ENCODE data around the gene ABHD14A.

The ABHD14A gene

DNA sequence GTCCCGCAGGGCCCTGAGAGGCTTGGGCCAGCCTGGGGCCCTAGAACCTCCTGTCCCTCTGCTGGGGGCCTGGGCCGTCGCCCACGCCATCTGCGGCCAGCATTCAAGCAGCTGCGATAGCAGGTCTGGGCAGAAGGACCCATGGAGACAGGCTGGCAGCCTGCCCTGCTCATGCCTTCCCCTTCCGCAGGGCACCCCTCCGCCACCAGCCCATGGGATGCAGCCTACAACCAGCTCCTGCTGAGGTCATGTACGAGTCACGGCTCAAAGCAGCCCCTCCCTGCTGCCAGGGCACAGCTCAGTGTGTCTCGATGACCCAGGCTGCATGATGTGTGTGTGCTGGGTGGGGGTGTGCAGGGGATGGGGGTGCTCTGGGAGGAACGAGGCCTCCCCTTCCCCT is 53.7 kb downstream of the ABHD14A start:
- H3K4me3 ChIP-seq (replicated peaks; ENCODE audit: insufficient read depth, low read length): no peak overlapping the region
- TF ChIP-seq GABPA (IDR thresholded peaks at IDR 0.05; ENCODE audit: low read depth): no peak
- TF ChIP-seq, protein P1, sequence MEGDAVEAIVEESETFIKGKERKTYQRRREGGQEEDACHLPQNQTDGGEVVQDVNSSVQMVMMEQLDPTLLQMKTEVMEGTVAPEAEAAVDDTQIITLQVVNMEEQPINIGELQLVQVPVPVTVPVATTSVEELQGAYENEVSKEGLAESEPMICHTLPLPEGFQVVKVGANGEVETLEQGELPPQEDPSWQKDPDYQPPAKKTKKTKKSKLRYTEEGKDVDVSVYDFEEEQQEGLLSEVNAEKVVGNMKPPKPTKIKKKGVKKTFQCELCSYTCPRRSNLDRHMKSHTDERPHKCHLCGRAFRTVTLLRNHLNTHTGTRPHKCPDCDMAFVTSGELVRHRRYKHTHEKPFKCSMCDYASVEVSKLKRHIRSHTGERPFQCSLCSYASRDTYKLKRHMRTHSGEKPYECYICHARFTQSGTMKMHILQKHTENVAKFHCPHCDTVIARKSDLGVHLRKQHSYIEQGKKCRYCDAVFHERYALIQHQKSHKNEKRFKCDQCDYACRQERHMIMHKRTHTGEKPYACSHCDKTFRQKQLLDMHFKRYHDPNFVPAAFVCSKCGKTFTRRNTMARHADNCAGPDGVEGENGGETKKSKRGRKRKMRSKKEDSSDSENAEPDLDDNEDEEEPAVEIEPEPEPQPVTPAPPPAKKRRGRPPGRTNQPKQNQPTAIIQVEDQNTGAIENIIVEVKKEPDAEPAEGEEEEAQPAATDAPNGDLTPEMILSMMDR (IDR thresholded peaks at IDR 0.05; ENCODE audit: insufficient read depth, low read length): no peak
- TF ChIP-seq POLR2AphosphoS5 (IDR thresholded peaks at IDR 0.05; ENCODE audit: low read depth): no peak
- TF ChIP-seq SPI1 (IDR thresholded peaks at IDR 0.05; ENCODE audit: borderline replicate concordance, low read depth): no peak
- TF ChIP-seq, protein P2, sequence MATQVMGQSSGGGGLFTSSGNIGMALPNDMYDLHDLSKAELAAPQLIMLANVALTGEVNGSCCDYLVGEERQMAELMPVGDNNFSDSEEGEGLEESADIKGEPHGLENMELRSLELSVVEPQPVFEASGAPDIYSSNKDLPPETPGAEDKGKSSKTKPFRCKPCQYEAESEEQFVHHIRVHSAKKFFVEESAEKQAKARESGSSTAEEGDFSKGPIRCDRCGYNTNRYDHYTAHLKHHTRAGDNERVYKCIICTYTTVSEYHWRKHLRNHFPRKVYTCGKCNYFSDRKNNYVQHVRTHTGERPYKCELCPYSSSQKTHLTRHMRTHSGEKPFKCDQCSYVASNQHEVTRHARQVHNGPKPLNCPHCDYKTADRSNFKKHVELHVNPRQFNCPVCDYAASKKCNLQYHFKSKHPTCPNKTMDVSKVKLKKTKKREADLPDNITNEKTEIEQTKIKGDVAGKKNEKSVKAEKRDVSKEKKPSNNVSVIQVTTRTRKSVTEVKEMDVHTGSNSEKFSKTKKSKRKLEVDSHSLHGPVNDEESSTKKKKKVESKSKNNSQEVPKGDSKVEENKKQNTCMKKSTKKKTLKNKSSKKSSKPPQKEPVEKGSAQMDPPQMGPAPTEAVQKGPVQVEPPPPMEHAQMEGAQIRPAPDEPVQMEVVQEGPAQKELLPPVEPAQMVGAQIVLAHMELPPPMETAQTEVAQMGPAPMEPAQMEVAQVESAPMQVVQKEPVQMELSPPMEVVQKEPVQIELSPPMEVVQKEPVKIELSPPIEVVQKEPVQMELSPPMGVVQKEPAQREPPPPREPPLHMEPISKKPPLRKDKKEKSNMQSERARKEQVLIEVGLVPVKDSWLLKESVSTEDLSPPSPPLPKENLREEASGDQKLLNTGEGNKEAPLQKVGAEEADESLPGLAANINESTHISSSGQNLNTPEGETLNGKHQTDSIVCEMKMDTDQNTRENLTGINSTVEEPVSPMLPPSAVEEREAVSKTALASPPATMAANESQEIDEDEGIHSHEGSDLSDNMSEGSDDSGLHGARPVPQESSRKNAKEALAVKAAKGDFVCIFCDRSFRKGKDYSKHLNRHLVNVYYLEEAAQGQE (IDR thresholded peaks at IDR 0.05; ENCODE audit: insufficient replicate concordance, low read depth): no peak
- DNase-seq (ENCODE audit: low read depth in 1 of 2, low spot score in 1 of 2): no peak
- no peak overlapping the region for H3K27ac ChIP-seq (replicated peaks)
- no peaks in the 10 kb centered on the region for H3K27me3 ChIP-seq (ENCODE audit: insufficient read depth, poor library complexity, severe bottlenecking)

DNA sequence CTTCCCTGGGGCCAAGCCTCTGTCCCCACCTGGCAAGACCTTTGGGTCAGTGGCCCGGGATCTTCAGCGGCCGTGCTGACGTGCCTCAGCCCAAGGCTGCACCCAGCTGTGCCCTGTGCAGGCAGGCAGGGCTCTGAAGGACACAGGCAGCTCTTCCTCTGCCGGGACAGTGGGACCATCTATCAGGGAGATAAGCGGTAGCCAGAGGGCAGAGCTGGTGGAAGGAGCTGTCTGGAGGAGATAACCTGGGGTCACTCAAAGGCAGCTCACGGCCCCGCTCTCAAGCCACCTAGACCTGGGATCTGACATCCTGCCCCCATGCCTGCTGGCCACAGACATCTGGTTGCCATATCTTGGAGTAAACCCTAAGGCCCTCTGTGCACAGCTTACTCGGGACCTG is 54.2 kb downstream of the ABHD14A start:
- DNase-seq (ENCODE audit: low read depth in 1 of 2, low spot score in 1 of 2): no peak
- Histone ChIP-seq H3K27me3 (ENCODE audit: insufficient read depth, poor library complexity, severe bottlenecking) (no peaks in the 10 kb centered on the region), H3K27ac (replicated peaks) (no peak overlapping the region), H3K4me3 (replicated peaks; ENCODE audit: insufficient read depth, low read length) (no peak overlapping the region)
- TF ChIP-seq, protein P1 (IDR thresholded peaks at IDR 0.05; ENCODE audit: insufficient read depth, low read length): no peak
- TF ChIP-seq SPI1 (IDR thresholded peaks at IDR 0.05; ENCODE audit: borderline replicate concordance, low read depth) (no peak), GABPA (IDR thresholded peaks at IDR 0.05; ENCODE audit: low read depth) (no peak), POLR2AphosphoS5 (IDR thresholded peaks at IDR 0.05; ENCODE audit: low read depth) (no peak)
- TF ChIP-seq, protein P2 (IDR thresholded peaks at IDR 0.05; ENCODE audit: insufficient replicate concordance, low read depth): no peak

DNA sequence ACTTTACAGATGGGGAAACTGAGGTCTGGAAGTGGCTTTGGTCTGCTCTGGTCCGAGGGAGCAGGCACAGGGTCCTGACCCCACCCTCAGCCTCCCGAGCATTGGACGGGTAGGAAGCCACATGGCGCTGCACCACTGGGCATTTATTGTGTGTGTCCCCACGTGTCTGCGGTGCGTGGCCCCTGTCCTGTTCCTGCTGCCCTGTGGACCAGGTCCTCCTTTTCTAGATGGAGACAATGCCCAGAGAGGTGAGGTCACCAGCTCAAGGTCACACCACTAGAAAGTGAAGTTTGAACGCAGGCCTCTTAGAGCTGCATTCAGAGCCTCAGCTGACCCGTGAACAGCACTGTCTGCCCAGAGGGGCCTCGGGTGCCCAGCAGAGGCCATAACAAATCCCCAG is 54.7 kb downstream of the ABHD14A start:
- TF ChIP-seq, protein P1 (IDR thresholded peaks at IDR 0.05; ENCODE audit: insufficient read depth, low read length): no peak
- TF ChIP-seq SPI1 (IDR thresholded peaks at IDR 0.05; ENCODE audit: borderline replicate concordance, low read depth): no peak
- TF ChIP-seq, protein P2 (IDR thresholded peaks at IDR 0.05; ENCODE audit: insufficient replicate concordance, low read depth): no peak
- no peaks in the 10 kb centered on the region for H3K27me3 ChIP-seq (ENCODE audit: insufficient read depth, poor library complexity, severe bottlenecking)
- DNase-seq (ENCODE audit: low read depth in 1 of 2, low spot score in 1 of 2): no peak
- H3K27ac ChIP-seq (replicated peaks): no peak overlapping the region
- H3K4me3 ChIP-seq (replicated peaks; ENCODE audit: insufficient read depth, low read length): no peak overlapping the region

Data from HL-60 (cell line).